ENCODE measurements around the gene RNF181. TPM values are rescaled to one million over a fixed set of nuclear protein-coding genes. Genes with fewer than 3 reads are reported as not detected.
A peak's percentile ranks its signal among the peaks of the same experiment; 100 is the strongest.

Gene RNF181
- total RNA-seq, 1 experiment from 2014 or later = 96.7 TPM

- Histone ChIP-seq H3K79me2 (ENCODE audit: low read depth) (peaks cover 30% of the 10 kb centered on the region), H3F3A (ENCODE audit: insufficient read depth, low read depth) (peaks cover 11% of the 10 kb centered on the region), H3K4me2 (peak overlapping the region; percentile 80), H2AFZ (peak overlapping the region; percentile 79), H3K4me3 (peak overlapping the region; percentile 86), H3K9me2 (ENCODE audit: insufficient read depth) (no peaks in the 10 kb centered on the region), H3K4me1 (replicated peaks; ENCODE audit: insufficient read depth) (peaks cover 25% of the 10 kb centered on the region), H3K27me3 (ENCODE audit: insufficient read depth, low read depth) (no peaks in the 10 kb centered on the region), H3K36me3 (ENCODE audit: low read depth) (peaks cover 8% of the 10 kb centered on the region; the same call in 1 of the 2 replicates), H3K9me3 (ENCODE audit: insufficient read depth, low read depth) (no peaks in the 10 kb centered on the region), H4K20me1 (ENCODE audit: insufficient read depth) (no peaks in the 10 kb centered on the region), H3K27ac (peak overlapping the region; percentile 53)
- POLR2A ChIA-PET (ENCODE audit: unreplicated experiment) = interaction anchor here (0.6 to 1.6 kb wide), 5 partner anchors 17 to 846 kb away, joined by 3 to 20 read pairs (median 7); partner anchors contain the start of genes C2orf68, GGCX, KDM3A and VAMP8
- TSS peak; percentile 87 for BruUV-seq (replicated peaks)
- DNase-seq = no peak
- CTCF ChIA-PET = interaction anchor here (0.6 to 0.7 kb wide), 2 partner anchors 42 to 45 kb away, joined by 3 read pairs; no protein-coding TSS in a partner anchor
- intact Hi-C loops (cut with micrococcal nuclease; ENCODE audit: unreplicated experiment) = no loop called here
- TF ChIP-seq CTCF (conservative IDR thresholded peaks at IDR 0.05) = no peak
- TF ChIP-seq EZH2 (IDR thresholded peaks at IDR 0.05; ENCODE audit: low read depth) = no peak
Observed at GRCh38 chr2:85594715-85595300, 737 bp upstream of the RNF181 start.

- peak overlapping the region; percentile 86 for H2AFZ ChIP-seq
- H3K4me1 ChIP-seq (replicated peaks; ENCODE audit: insufficient read depth) = peaks cover 18% of the 10 kb centered on the region
- H3K79me2 ChIP-seq (ENCODE audit: low read depth) = peaks cover 30% of the 10 kb centered on the region
- no peaks in the 10 kb centered on the region for H4K20me1 ChIP-seq (ENCODE audit: insufficient read depth)
- ChIA-PET POLR2A (ENCODE audit: unreplicated experiment) (interaction anchor here (0.7 to 1.6 kb wide), 4 partner anchors 16 to 125 kb away, joined by 4 to 20 read pairs (median 6); partner anchors contain the start of genes C2orf68 and GGCX), CTCF (interaction anchor here (0.5 to 0.6 kb wide), 2 partner anchors 36 to 231 kb away, joined by 3 to 6 read pairs; no protein-coding TSS in a partner anchor)
- no peaks in the 10 kb centered on the region for H3K27me3 ChIP-seq (ENCODE audit: insufficient read depth, low read depth)
- H3K27ac ChIP-seq = 0 out of 2 replicates have a peak overlapping the region, but pooled peaks have one; percentile 31
- no peak for DNase-seq
- H3K9me2 ChIP-seq (ENCODE audit: insufficient read depth) = no peaks in the 10 kb centered on the region
- BruUV-seq (replicated peaks) = no TSS peak
- TF ChIP-seq EZH2 (IDR thresholded peaks at IDR 0.05; ENCODE audit: low read depth) (no peak), CTCF (conservative IDR thresholded peaks at IDR 0.05) (no peak)
- H3F3A ChIP-seq (ENCODE audit: insufficient read depth, low read depth) = peaks cover 14% of the 10 kb centered on the region
- H3K4me3 ChIP-seq = peak overlapping the region; percentile 86
- intact Hi-C loops (cut with micrococcal nuclease; ENCODE audit: unreplicated experiment) = no loop called here
- peak overlapping the region; percentile 80 for H3K4me2 ChIP-seq
- H3K36me3 ChIP-seq (ENCODE audit: low read depth) = peaks cover 8% of the 10 kb centered on the region; the same call in 1 of the 2 replicates
- no peaks in the 10 kb centered on the region for H3K9me3 ChIP-seq (ENCODE audit: insufficient read depth, low read depth)
Observed at GRCh38 chr2:85596026-85596333, 435 bp downstream of the RNF181 start.

- DNase-seq = no peak
- H3F3A ChIP-seq (ENCODE audit: insufficient read depth, low read depth) = peaks cover 19% of the 10 kb centered on the region
- no peak overlapping the region for H3K27ac ChIP-seq
- ChIA-PET CTCF (interaction anchor here (0.5 to 0.6 kb wide), 2 partner anchors 37 to 232 kb away, joined by 3 to 6 read pairs; no protein-coding TSS in a partner anchor), POLR2A (ENCODE audit: unreplicated experiment) (no interaction called here)
- H3K4me2 ChIP-seq = peak overlapping the region; percentile 80
- H3K9me2 ChIP-seq (ENCODE audit: insufficient read depth) = no peaks in the 10 kb centered on the region
- peaks cover 18% of the 10 kb centered on the region for H3K4me1 ChIP-seq (replicated peaks; ENCODE audit: insufficient read depth)
- TF ChIP-seq CTCF (conservative IDR thresholded peaks at IDR 0.05) (no peak), EZH2 (IDR thresholded peaks at IDR 0.05; ENCODE audit: low read depth) (no peak)
- H3K9me3 ChIP-seq (ENCODE audit: insufficient read depth, low read depth) = no peaks in the 10 kb centered on the region
- intact Hi-C loops (cut with micrococcal nuclease; ENCODE audit: unreplicated experiment) = no loop called here
- no peak overlapping the region for H2AFZ ChIP-seq
- peaks cover 8% of the 10 kb centered on the region; the same call in 1 of the 2 replicates for H3K36me3 ChIP-seq (ENCODE audit: low read depth)
- peak overlapping the region; percentile 86 for H3K4me3 ChIP-seq
- no peaks in the 10 kb centered on the region for H3K27me3 ChIP-seq (ENCODE audit: insufficient read depth, low read depth)
- H3K79me2 ChIP-seq (ENCODE audit: low read depth) = peaks cover 32% of the 10 kb centered on the region
- H4K20me1 ChIP-seq (ENCODE audit: insufficient read depth) = no peaks in the 10 kb centered on the region
- BruUV-seq (replicated peaks) = TSS peak; percentile 33
Observed at GRCh38 chr2:85596486-85597143, 1.1 kb downstream of the RNF181 start.
